ENCODE measurements around the gene RUBCNL.
"Not testable (repeated sequence)": the region's sequence is repeated elsewhere in the genome, so short reads cannot be mapped to it uniquely, and the experiment has no call there.

The RUBCNL gene

GRCh38 chr13:46385946-46386345, 1.1 kb downstream of the RUBCNL start:
- DNase-seq (ENCODE audit: low spot score in 2 of 2) (no peak), ATAC-seq (no peak)
- peak overlapping the region; percentile 75 for H3K4me3 Mint-ChIP-seq
- no peaks in the 10 kb centered on the region for H3K36me3 Mint-ChIP-seq
- no peaks in the 10 kb centered on the region for H3K9me3 Mint-ChIP-seq
- peaks cover 15% of the 10 kb centered on the region for H3K4me1 Mint-ChIP-seq
- H3K27ac Mint-ChIP-seq, result no peak overlapping the region

- no peak for DNase-seq (ENCODE audit: low spot score in 2 of 2)
- H3K4me3 Mint-ChIP-seq, result no peak overlapping the region
These were observed 3.7 kb downstream of the RUBCNL start for GRCh38 chr13:46383383-46383782.

GRCh38 chr13:46382224-46382623, 4.8 kb downstream of the RUBCNL start:
- Mint-ChIP-seq H3K9me3 (no peaks in the 10 kb centered on the region), H3K27ac (no peak overlapping the region), H3K4me1 (peaks cover 1% of the 10 kb centered on the region), H3K4me3 (no peak overlapping the region), H3K36me3 (no peaks in the 10 kb centered on the region)
- DNase-seq (ENCODE audit: low spot score in 2 of 2) (no peak), ATAC-seq (no peak)

More at GRCh38 chr13:46383383-46383782, 3.7 kb downstream of the RUBCNL start:
- no peaks in the 10 kb centered on the region for H3K36me3 Mint-ChIP-seq
- no peaks in the 10 kb centered on the region for H3K9me3 Mint-ChIP-seq
- H3K27ac Mint-ChIP-seq, result no peak overlapping the region
- no peak for ATAC-seq
- H3K4me1 Mint-ChIP-seq, result peaks cover 7% of the 10 kb centered on the region

- Mint-ChIP-seq H3K4me3 (no peak overlapping the region), H3K27ac (no peak overlapping the region), H3K9me3 (no peaks in the 10 kb centered on the region), H3K36me3 (no peaks in the 10 kb centered on the region), H3K4me1 (no peaks in the 10 kb centered on the region)
- DNase-seq (ENCODE audit: low spot score in 2 of 2), result no peak
- no peak for ATAC-seq
These were observed 6.8 kb downstream of the RUBCNL start for GRCh38 chr13:46380242-46380641.

- Mint-ChIP-seq H3K27ac (no peak overlapping the region), H3K9me3 (no peaks in the 10 kb centered on the region), H3K4me3 (no peak overlapping the region), H3K4me1 (peaks cover 4% of the 10 kb centered on the region), H3K36me3 (no peaks in the 10 kb centered on the region)
- DNase-seq (ENCODE audit: low spot score in 2 of 2), result no peak
- no peak for ATAC-seq
These were observed 7.4 kb downstream of the RUBCNL start for GRCh38 chr13:46379611-46380010.

GRCh38 chr13:46378411-46378810, 8.6 kb downstream of the RUBCNL start:
- Mint-ChIP-seq H3K9me3 (no peaks in the 10 kb centered on the region), H3K4me3 (no peak overlapping the region), H3K4me1 (peaks cover 6% of the 10 kb centered on the region), H3K36me3 (no peaks in the 10 kb centered on the region), H3K27ac (no peak overlapping the region)
- DNase-seq (ENCODE audit: low spot score in 2 of 2), result no peak
- no peak for ATAC-seq

- H3K36me3 Mint-ChIP-seq, result no peaks in the 10 kb centered on the region
- H3K9me3 Mint-ChIP-seq, result no peaks in the 10 kb centered on the region
- H3K4me1 Mint-ChIP-seq, result peaks cover 6% of the 10 kb centered on the region
- H3K27ac Mint-ChIP-seq, result no peak overlapping the region
- DNase-seq (ENCODE audit: low spot score in 2 of 2) (no peak), ATAC-seq (no peak)
- H3K4me3 Mint-ChIP-seq, result no peak overlapping the region
These were observed 9.5 kb downstream of the RUBCNL start for GRCh38 chr13:46377554-46377953.

GRCh38 chr13:46374710-46375109, 12.3 kb downstream of the RUBCNL start:
- no peak overlapping the region for H3K27ac Mint-ChIP-seq
- H3K4me3 Mint-ChIP-seq, result no peak overlapping the region
- H3K9me3 Mint-ChIP-seq, result no peaks in the 10 kb centered on the region
- peaks cover 6% of the 10 kb centered on the region for H3K4me1 Mint-ChIP-seq
- ATAC-seq (no peak), DNase-seq (ENCODE audit: low spot score in 2 of 2) (no peak)
- H3K36me3 Mint-ChIP-seq, result no peaks in the 10 kb centered on the region

- ATAC-seq (no peak), DNase-seq (ENCODE audit: low spot score in 2 of 2) (no peak)
- Mint-ChIP-seq H3K9me3 (no peaks in the 10 kb centered on the region), H3K4me3 (no peak overlapping the region), H3K4me1 (peaks cover 6% of the 10 kb centered on the region), H3K27ac (no peak overlapping the region), H3K36me3 (no peaks in the 10 kb centered on the region)
These were observed 13.4 kb downstream of the RUBCNL start for GRCh38 chr13:46373623-46374022.

GRCh38 chr13:46372938-46373337, 14.1 kb downstream of the RUBCNL start:
- ATAC-seq; DNase-seq (ENCODE audit: low spot score in 2 of 2); H3K27ac Mint-ChIP-seq; H3K4me1 Mint-ChIP-seq; H3K9me3 Mint-ChIP-seq; H3K4me3 Mint-ChIP-seq; H3K36me3 Mint-ChIP-seq: not testable (repeated sequence)

GRCh38 chr13:46372071-46372470, 15.0 kb downstream of the RUBCNL start:
- ATAC-seq (no peak), DNase-seq (ENCODE audit: low spot score in 2 of 2) (no peak)
- Mint-ChIP-seq H3K27ac (no peak overlapping the region), H3K4me1 (peaks cover 14% of the 10 kb centered on the region), H3K9me3 (no peaks in the 10 kb centered on the region), H3K36me3 (no peaks in the 10 kb centered on the region), H3K4me3 (no peak overlapping the region)

- no peak overlapping the region for H3K4me3 Mint-ChIP-seq
- ATAC-seq (no peak), DNase-seq (ENCODE audit: low spot score in 2 of 2) (no peak)
- no peak overlapping the region for H3K27ac Mint-ChIP-seq
- peaks cover 4% of the 10 kb centered on the region for H3K36me3 Mint-ChIP-seq
- H3K4me1 Mint-ChIP-seq, result peaks cover 14% of the 10 kb centered on the region
- H3K9me3 Mint-ChIP-seq, result no peaks in the 10 kb centered on the region
These were observed 17.4 kb downstream of the RUBCNL start for GRCh38 chr13:46369506-46370277.

GRCh38 chr13:46367617-46368327, 19.3 kb downstream of the RUBCNL start:
- peak; percentile 81 for ATAC-seq
- Mint-ChIP-seq H3K4me1 (peaks cover 11% of the 10 kb centered on the region), H3K9me3 (no peaks in the 10 kb centered on the region), H3K27ac (no peak overlapping the region), H3K36me3 (peaks cover 4% of the 10 kb centered on the region), H3K4me3 (no peak overlapping the region)
- no peak for DNase-seq (ENCODE audit: low spot score in 2 of 2)

GRCh38 chr13:46361276-46361934, 25.6 kb downstream of the RUBCNL start:
- peaks cover 5% of the 10 kb centered on the region for H3K4me1 Mint-ChIP-seq
- no peaks in the 10 kb centered on the region for H3K9me3 Mint-ChIP-seq
- DNase-seq (ENCODE audit: low spot score in 2 of 2), result no peak
- no peak overlapping the region for H3K4me3 Mint-ChIP-seq
- no peak for ATAC-seq
- H3K36me3 Mint-ChIP-seq, result no peaks in the 10 kb centered on the region
- H3K27ac Mint-ChIP-seq, result no peak overlapping the region

GRCh38 chr13:46360604-46361003, 26.4 kb downstream of the RUBCNL start:
- ATAC-seq (no peak), DNase-seq (ENCODE audit: low spot score in 2 of 2) (peak in 1 of 2 donors; percentile 44)
- H3K4me3 Mint-ChIP-seq, result no peak overlapping the region
- H3K4me1 Mint-ChIP-seq, result peaks cover 12% of the 10 kb centered on the region
- H3K36me3 Mint-ChIP-seq, result peaks cover 4% of the 10 kb centered on the region
- H3K9me3 Mint-ChIP-seq, result no peaks in the 10 kb centered on the region
- no peak overlapping the region for H3K27ac Mint-ChIP-seq

- peak overlapping the region; percentile 1 for H3K27ac Mint-ChIP-seq
- no peak overlapping the region for H3K4me3 Mint-ChIP-seq
- H3K4me1 Mint-ChIP-seq, result peaks cover 18% of the 10 kb centered on the region
- H3K36me3 Mint-ChIP-seq, result peaks cover 11% of the 10 kb centered on the region
- no peaks in the 10 kb centered on the region for H3K9me3 Mint-ChIP-seq
- ATAC-seq (peak; percentile 49), DNase-seq (ENCODE audit: low spot score in 2 of 2) (no peak)
These were observed 27.3 kb downstream of the RUBCNL start for GRCh38 chr13:46359714-46360113.

Measured in stimulated activated effector memory CD8-positive, alpha-beta T cell treated with anti-CD3 and anti-CD28 coated beads, Interleukin-12 subunit alpha, Interleukin-12 subunit beta, amount 100 ng/mL, for 72 hours (primary cell).